Nephron progenitor cell (in vitro differentiated cells): ENCODE data around the gene YAP1.
"Not testable (repeated sequence)": the region's sequence is repeated elsewhere in the genome, so short reads cannot be mapped to it uniquely, and the experiment has no call there.

ENCODE experiments used
- DNase-seq: peaks from one replicate; pipeline ENCODE4 v3.0.0; 2021
- H3K27ac Mint-ChIP-seq: 2 replicates; pipeline ENCODE4 v1.8.0; 2021; ENCODE audit warnings: mild to moderate bottlenecking, moderate library complexity, mixed read lengths
- H3K27me3 Mint-ChIP-seq: 2 replicates; pipeline ENCODE4 v1.8.0; 2021; ENCODE audit warnings: mild to moderate bottlenecking, low read depth, mixed read lengths; ENCODE audit not compliant: poor library complexity
- H3K36me3 Mint-ChIP-seq: 2 replicates; pipeline ENCODE4 v1.8.0; 2021; ENCODE audit warnings: low read depth, mixed read lengths
- H3K4me1 Mint-ChIP-seq: 2 replicates; pipeline ENCODE4 v1.8.0; 2021; ENCODE audit warnings: mixed read lengths
- H3K4me3 Mint-ChIP-seq: 2 replicates; pipeline ENCODE4 v1.8.0; 2021; ENCODE audit warnings: mild to moderate bottlenecking, moderate library complexity, mixed read lengths
- H3K9me3 Mint-ChIP-seq: 2 replicates; pipeline ENCODE4 v1.8.0; 2021; ENCODE audit warnings: mild to moderate bottlenecking, moderate library complexity, mixed read lengths
- TF ChIP-seq, protein P1 (sequence below): fragments of 200-600 bp; sonication (generic); IDR thresholded peaks from 2 replicates; pipeline ENCODE4 v1.5.0; 2021; ENCODE audit warnings: antibody characterized with exemption

Gene YAP1

DNA sequence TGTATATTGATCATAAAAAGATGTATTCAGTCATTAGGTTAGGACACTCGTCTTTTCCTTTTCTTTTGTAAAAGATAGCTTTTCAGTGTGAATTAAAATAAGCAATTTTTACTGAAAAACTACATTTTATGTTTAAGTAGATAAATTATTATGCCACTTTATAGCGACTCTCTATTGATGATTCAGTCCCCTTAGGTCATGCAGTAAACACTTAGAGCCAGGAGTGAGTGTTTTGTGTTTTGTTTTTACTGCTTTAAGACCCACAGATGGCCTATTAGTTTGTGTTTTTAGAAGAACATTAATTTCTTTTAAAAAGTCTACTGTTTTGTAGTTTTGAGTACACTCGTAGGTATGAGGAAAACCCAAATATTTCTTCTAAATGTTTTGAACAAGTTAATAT, 86.6 kb downstream of the YAP1 start:
- H3K36me3 Mint-ChIP-seq = peaks cover 61% of the 10 kb centered on the region
- no peak for DNase-seq
- peaks cover 52% of the 10 kb centered on the region for H3K4me1 Mint-ChIP-seq
- H3K27ac Mint-ChIP-seq = peak overlapping the region; percentile 95
- TF ChIP-seq, protein P1, sequence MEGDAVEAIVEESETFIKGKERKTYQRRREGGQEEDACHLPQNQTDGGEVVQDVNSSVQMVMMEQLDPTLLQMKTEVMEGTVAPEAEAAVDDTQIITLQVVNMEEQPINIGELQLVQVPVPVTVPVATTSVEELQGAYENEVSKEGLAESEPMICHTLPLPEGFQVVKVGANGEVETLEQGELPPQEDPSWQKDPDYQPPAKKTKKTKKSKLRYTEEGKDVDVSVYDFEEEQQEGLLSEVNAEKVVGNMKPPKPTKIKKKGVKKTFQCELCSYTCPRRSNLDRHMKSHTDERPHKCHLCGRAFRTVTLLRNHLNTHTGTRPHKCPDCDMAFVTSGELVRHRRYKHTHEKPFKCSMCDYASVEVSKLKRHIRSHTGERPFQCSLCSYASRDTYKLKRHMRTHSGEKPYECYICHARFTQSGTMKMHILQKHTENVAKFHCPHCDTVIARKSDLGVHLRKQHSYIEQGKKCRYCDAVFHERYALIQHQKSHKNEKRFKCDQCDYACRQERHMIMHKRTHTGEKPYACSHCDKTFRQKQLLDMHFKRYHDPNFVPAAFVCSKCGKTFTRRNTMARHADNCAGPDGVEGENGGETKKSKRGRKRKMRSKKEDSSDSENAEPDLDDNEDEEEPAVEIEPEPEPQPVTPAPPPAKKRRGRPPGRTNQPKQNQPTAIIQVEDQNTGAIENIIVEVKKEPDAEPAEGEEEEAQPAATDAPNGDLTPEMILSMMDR = no peak
- peak overlapping the region; percentile 79 for H3K4me3 Mint-ChIP-seq
- H3K9me3 Mint-ChIP-seq = peaks cover 17% of the 10 kb centered on the region
- H3K27me3 Mint-ChIP-seq = peaks cover 3% of the 10 kb centered on the region

DNA sequence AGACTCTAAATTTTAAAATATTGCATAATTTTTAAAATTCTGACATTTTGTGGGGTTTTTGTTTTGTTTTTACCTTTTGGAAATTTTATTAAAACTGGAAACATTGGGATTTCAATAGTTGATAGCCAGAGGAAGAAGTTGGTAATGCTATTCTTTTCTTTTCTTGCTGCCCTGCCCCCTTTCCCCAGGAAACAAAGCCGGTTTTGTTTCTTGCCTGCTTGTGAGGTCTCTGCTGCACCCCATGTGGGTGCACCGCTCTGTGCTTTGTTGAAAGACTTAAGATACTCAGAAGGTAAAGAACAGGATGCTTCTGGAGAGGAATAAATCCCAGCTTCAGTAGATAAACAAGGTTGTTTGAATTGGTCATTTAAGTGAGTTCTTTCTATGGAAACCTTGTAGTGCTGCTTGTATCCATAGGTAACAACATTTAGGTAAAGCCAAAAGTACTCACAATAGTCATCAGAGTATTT, 87.5 kb downstream of the YAP1 start:
- H3K27me3 Mint-ChIP-seq = peaks cover 3% of the 10 kb centered on the region
- DNase-seq = peak; percentile 16
- peaks cover 55% of the 10 kb centered on the region for H3K36me3 Mint-ChIP-seq
- H3K27ac Mint-ChIP-seq = peak overlapping the region; percentile 99
- peaks cover 46% of the 10 kb centered on the region for H3K4me1 Mint-ChIP-seq
- H3K9me3 Mint-ChIP-seq = peaks cover 17% of the 10 kb centered on the region
- peak overlapping the region; percentile 79 for H3K4me3 Mint-ChIP-seq
- TF ChIP-seq, protein P1 = no peak

DNA sequence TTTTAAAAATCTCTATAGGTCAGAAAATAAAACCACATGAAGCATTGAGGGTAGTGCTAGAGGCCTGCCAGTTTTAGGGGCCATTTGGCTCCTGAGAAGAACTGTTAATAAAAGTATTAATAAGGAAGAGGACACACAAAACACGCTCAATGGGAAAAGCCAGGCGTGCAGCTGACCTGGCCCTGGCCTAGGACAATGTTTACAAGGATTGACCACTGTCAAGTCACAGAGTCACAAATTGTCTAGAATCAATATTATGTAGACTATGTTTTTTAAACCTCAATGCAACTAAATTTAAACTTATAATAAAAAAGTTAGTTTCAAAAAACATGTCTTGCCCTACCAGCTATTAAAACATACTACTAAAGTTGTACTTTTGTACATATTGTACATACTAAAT, 89.4 kb downstream of the YAP1 start:
- peaks cover 37% of the 10 kb centered on the region for H3K36me3 Mint-ChIP-seq
- TF ChIP-seq, protein P1 = no peak
- DNase-seq = no peak
- H3K4me1 Mint-ChIP-seq = peaks cover 60% of the 10 kb centered on the region
- H3K9me3 Mint-ChIP-seq = peaks cover 12% of the 10 kb centered on the region
- no peak overlapping the region for H3K27ac Mint-ChIP-seq
- H3K27me3 Mint-ChIP-seq = peaks cover 3% of the 10 kb centered on the region
- no peak overlapping the region for H3K4me3 Mint-ChIP-seq

DNA sequence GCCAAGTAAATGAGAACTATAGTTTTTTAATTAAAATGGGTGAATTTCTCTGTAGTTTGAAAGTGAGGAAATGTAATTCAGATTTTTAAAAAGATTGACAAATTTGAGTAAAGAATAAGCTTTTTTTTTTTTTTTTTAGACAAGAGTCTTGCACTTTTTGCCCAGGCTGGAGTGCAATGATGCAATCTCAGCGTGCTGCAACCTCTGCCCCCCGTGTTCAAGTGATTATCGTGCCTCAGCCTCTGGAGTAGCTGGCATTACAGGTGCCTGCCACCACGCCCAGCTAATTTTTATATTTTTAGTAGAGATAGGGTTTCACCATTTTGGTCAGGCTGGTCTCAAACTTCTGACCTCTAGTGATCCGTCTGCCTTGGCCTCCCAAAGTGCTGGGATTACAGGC, 90.1 kb downstream of the YAP1 start:
- peaks cover 31% of the 10 kb centered on the region for H3K36me3 Mint-ChIP-seq
- peaks cover 61% of the 10 kb centered on the region for H3K4me1 Mint-ChIP-seq
- not testable (repeated sequence) for H3K4me3 Mint-ChIP-seq, DNase-seq, H3K27me3 Mint-ChIP-seq, H3K9me3 Mint-ChIP-seq
- peak overlapping the region; percentile 20 for H3K27ac Mint-ChIP-seq

DNA sequence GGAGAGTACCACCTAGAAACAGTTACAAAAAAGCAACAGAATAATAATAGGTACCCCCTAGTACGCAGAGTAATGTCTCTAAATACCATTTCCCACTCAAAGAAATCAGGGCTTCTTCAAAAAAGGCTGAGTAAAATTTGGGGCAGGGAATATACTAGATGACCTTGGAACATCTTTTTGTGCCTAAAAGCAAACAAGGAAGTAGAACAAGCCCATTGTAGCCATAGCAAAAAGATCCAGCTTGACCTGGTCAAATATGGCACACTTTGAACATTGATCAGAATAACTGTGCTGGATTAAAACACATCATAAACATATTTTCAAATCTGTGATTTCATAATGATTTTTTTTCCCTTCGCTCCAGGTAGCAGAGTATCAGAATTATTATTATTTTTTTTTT, 91.5 kb downstream of the YAP1 start:
- no peaks in the 10 kb centered on the region for H3K27me3 Mint-ChIP-seq
- H3K4me3 Mint-ChIP-seq = no peak overlapping the region
- no peaks in the 10 kb centered on the region for H3K9me3 Mint-ChIP-seq
- TF ChIP-seq, protein P1 = no peak
- no peak for DNase-seq
- peaks cover 63% of the 10 kb centered on the region for H3K4me1 Mint-ChIP-seq
- peaks cover 40% of the 10 kb centered on the region for H3K36me3 Mint-ChIP-seq
- H3K27ac Mint-ChIP-seq = no peak overlapping the region

DNA sequence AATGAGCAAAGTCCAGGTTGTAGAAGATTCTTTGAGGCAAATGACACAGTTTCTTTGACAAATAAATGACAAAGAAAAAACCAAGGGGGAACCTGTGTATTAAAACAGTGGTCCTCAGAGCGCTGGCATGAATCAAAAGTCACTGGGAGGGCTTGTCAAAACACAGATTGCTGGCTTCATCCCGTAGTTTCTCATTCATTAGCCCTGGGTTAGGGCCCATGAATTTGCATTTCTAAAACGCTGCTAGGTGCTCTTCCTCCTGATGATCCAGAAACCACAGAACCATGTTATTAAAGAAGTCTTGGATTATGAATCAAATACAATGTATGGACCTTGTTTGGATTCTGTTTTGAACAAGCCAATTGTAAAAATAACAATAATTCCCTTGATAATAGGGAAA, 92.7 kb downstream of the YAP1 start:
- Mint-ChIP-seq H3K36me3 (peaks cover 52% of the 10 kb centered on the region), H3K27me3 (no peaks in the 10 kb centered on the region), H3K4me3 (no peak overlapping the region), H3K4me1 (peaks cover 51% of the 10 kb centered on the region), H3K9me3 (no peaks in the 10 kb centered on the region), H3K27ac (no peak overlapping the region)
- DNase-seq = no peak
- TF ChIP-seq, protein P1 = no peak
